Spleen (tissue), 7 donors: Measurements from ENCODE around the gene AGK.

ENCODE experiments used
- POLR2A ChIP-seq, 3 donors: fragments of 450-650 bp; IDR thresholded peaks; one replicate each; pipeline ENCODE4 v1.5.1; 2017; ENCODE audit warnings: antibody characterized with exemption in 3 of 3, mild to moderate bottlenecking in 1 of 3
- TF ChIP-seq, protein P1 (sequence below), 11 experiments: fragments of 200-600 bp in 7 of 11; fragments of 450-650 bp in 4 of 11; sonication (generic) in 4 of 11; IDR thresholded peaks in 8 of 11; conservative IDR thresholded peaks in 3 of 11; 1 replicate in 7 of 11; 2 replicates in 4 of 11; pipeline versions ENCODE4 v1.4.0 to v1.8.0; 2016 to 2021; ENCODE audit warnings: antibody characterized with exemption in 11 of 11, inconsistent platforms in 4 of 11, mild to moderate bottlenecking in 1 of 11
- donor health status: DM: no; HTN: no; CAD: no; lungs with moderate emphysema.
- donor health status: DM: no; HTN: no; CAD: no.
- donor health status: DM: no; HTN: no; CAD: no.

DNA sequence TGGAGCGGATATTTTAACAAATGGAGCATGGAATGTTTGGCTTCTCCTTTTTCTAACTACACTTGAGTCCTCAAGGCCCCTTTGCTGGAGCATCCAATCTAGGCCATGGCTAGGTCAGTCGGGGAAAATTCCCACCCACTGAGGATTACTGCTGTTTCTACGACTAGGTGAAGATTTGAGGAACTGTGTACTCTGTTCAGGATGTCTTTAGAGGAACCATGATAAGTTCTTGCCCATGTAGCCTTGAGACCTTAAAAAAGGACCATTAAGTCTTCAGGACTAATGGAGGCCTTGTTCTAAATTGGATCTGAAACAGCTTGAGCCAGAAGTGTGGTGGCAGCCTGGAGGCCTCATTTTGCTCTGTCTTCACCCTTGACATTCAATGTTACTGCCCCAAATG lies 6.2 kb downstream of the AGK start:
- TF ChIP-seq, protein P1, sequence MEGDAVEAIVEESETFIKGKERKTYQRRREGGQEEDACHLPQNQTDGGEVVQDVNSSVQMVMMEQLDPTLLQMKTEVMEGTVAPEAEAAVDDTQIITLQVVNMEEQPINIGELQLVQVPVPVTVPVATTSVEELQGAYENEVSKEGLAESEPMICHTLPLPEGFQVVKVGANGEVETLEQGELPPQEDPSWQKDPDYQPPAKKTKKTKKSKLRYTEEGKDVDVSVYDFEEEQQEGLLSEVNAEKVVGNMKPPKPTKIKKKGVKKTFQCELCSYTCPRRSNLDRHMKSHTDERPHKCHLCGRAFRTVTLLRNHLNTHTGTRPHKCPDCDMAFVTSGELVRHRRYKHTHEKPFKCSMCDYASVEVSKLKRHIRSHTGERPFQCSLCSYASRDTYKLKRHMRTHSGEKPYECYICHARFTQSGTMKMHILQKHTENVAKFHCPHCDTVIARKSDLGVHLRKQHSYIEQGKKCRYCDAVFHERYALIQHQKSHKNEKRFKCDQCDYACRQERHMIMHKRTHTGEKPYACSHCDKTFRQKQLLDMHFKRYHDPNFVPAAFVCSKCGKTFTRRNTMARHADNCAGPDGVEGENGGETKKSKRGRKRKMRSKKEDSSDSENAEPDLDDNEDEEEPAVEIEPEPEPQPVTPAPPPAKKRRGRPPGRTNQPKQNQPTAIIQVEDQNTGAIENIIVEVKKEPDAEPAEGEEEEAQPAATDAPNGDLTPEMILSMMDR (IDR thresholded peaks at IDR 0.05 in 8 of 11, conservative IDR thresholded peaks at IDR 0.05 in 3 of 11), result no peak
- no peak for TF ChIP-seq POLR2A (IDR thresholded peaks at IDR 0.05)
